Suprapubic skin (tissue), 4 donors: ENCODE results near the gene ANAPC1. TPM values are rescaled to one million over a fixed set of nuclear protein-coding genes. Genes with fewer than 3 reads are reported as not detected.

Experiments
- DNase-seq, 2 donors: peaks; one replicate each; pipeline ENCODE4 v3.0.0-alpha.2; 2019; ENCODE audit warnings: low spot score in 2 of 2
- H3K27ac ChIP-seq: fragments of 200-600 bp; sonication (generic); one replicate; pipeline ENCODE4 v1.5.1; 2019
- H3K27me3 ChIP-seq: fragments of 200-600 bp; sonication (generic); one replicate; pipeline ENCODE4 v1.5.1; 2019
- H3K36me3 ChIP-seq: fragments of 200-600 bp; sonication (generic); one replicate; pipeline ENCODE4 v1.5.1; 2019
- H3K4me1 ChIP-seq: fragments of 200-600 bp; sonication (generic); one replicate; pipeline ENCODE4 v1.5.1; 2019
- H3K4me3 ChIP-seq: fragments of 200-600 bp; sonication (generic); one replicate; pipeline ENCODE4 v1.5.1; 2019; ENCODE audit warnings: mild to moderate bottlenecking
- H3K9me3 ChIP-seq: fragments of 200-600 bp; sonication (generic); one replicate; pipeline ENCODE4 v1.5.1; 2019
- EP300 ChIP-seq: sonication (generic); formaldehyde crosslinking; IDR thresholded peaks from one replicate; pipeline ENCODE4 v1.6.1; 2017; ENCODE audit warnings: antibody characterized with exemption
- POLR2A ChIP-seq, 2 donors: fragments of 450-650 bp; IDR thresholded peaks; one replicate each; pipeline ENCODE4 v1.6.1; 2017; ENCODE audit warnings: antibody characterized with exemption in 2 of 2, mild to moderate bottlenecking in 2 of 2, moderate library complexity in 2 of 2
- POLR2AphosphoS5 ChIP-seq, 3 donors: sonication (generic); formaldehyde crosslinking; IDR thresholded peaks; one replicate each; pipeline ENCODE4 v1.6.1; 2017; ENCODE audit warnings: antibody characterized with exemption in 3 of 3
- WGBS: methylation state at CpG from one replicate; pipeline ENCODE4 v1.1.5; 2018; 5-methylcytosine and 5-hydroxymethylcytosine counted together
- total RNA-seq, 4 donors: library from RNA; depleted of rRNA; stranded (reverse); fragments of >200 nt; gene quantifications; one replicate each; pipeline ENCODE4 v1.1.0, GENCODE V29; 2016
- TF ChIP-seq, protein P1 (sequence below), 2 donors: fragments of 200-600 bp in 1 of 2; fragments of 450-650 bp in 1 of 2; sonication (generic) in 1 of 2; IDR thresholded peaks; one replicate each; pipeline ENCODE4 v1.5.1; 2016 to 2019; ENCODE audit warnings: antibody characterized with exemption in 2 of 2, mild to moderate bottlenecking in 1 of 2, moderate library complexity in 1 of 2

Gene ANAPC1
- total RNA-seq, 4 donors from 2014 or later, result 35.9 to 101 (median 39.5) TPM

DNA sequence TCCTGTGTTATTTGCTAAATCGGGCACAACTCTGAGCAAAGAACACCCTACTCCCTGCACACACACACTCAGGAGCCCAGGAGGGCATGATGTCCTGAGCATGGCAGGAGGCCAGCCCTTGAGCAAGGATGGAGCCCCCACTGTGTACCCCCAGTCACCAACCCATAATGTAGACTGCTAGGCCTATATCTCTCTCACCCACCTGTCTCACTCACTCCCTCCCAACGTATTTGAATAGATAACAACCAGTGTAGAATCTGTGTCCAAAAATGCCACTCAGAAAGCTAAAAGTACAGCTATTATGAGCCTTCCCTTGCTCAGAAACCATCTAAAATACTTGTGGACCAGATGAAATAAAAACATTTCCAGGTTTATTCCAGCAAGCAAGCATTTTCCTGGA is 43.7 kb upstream of the ANAPC1 start:
- Histone ChIP-seq H3K4me3 (no peak overlapping the region), H3K9me3 (no peaks in the 10 kb centered on the region), H3K36me3 (peaks cover 16% of the 10 kb centered on the region), H3K4me1 (peaks cover 14% of the 10 kb centered on the region), H3K27ac (no peak overlapping the region), H3K27me3 (no peaks in the 10 kb centered on the region)
- no peak for DNase-seq
- no peak for TF ChIP-seq POLR2AphosphoS5 (IDR thresholded peaks at IDR 0.05)
- TF ChIP-seq, protein P1, sequence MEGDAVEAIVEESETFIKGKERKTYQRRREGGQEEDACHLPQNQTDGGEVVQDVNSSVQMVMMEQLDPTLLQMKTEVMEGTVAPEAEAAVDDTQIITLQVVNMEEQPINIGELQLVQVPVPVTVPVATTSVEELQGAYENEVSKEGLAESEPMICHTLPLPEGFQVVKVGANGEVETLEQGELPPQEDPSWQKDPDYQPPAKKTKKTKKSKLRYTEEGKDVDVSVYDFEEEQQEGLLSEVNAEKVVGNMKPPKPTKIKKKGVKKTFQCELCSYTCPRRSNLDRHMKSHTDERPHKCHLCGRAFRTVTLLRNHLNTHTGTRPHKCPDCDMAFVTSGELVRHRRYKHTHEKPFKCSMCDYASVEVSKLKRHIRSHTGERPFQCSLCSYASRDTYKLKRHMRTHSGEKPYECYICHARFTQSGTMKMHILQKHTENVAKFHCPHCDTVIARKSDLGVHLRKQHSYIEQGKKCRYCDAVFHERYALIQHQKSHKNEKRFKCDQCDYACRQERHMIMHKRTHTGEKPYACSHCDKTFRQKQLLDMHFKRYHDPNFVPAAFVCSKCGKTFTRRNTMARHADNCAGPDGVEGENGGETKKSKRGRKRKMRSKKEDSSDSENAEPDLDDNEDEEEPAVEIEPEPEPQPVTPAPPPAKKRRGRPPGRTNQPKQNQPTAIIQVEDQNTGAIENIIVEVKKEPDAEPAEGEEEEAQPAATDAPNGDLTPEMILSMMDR (IDR thresholded peaks at IDR 0.05), result no peak
- no peak for TF ChIP-seq POLR2A (IDR thresholded peaks at IDR 0.05)
- TF ChIP-seq EP300, result no peak
- WGBS, result 91% methylated on average over 2 of the region's 2 CpGs

DNA sequence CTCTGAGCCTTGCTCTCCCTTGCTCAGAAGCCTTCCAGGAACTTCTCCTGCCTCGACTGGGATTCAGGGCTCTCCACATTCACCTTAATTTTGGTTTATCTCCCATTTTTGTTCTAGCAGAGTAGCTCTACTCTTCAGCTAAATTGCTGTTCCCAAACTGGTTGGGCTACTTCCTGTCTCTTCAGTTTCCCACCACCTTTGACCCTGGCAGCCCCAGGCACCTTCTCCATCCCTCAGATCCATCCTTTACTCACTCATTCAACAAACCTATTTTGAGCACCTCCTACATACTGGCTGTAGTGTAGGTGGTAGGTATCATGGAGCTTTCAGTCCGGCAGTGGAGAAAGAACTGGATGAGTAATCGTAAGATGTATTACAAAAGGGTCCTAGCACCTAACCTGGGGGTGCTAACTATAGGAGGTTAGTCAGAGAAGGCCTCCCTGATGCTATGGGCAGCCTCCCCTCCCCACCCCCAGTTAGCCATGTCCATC is 40.7 kb upstream of the ANAPC1 start:
- no peak overlapping the region for H3K27ac ChIP-seq
- H3K4me1 ChIP-seq, result peaks cover 6% of the 10 kb centered on the region
- WGBS, result 93% methylated on average over 3 of the region's 3 CpGs
- DNase-seq, result no peak
- no peaks in the 10 kb centered on the region for H3K9me3 ChIP-seq
- H3K4me3 ChIP-seq, result no peak overlapping the region
- H3K36me3 ChIP-seq, result peaks cover 9% of the 10 kb centered on the region
- TF ChIP-seq EP300 (no peak), POLR2A (IDR thresholded peaks at IDR 0.05) (no peak), POLR2AphosphoS5 (IDR thresholded peaks at IDR 0.05) (no peak)
- TF ChIP-seq, protein P1 (IDR thresholded peaks at IDR 0.05), result no peak
- no peaks in the 10 kb centered on the region for H3K27me3 ChIP-seq

DNA sequence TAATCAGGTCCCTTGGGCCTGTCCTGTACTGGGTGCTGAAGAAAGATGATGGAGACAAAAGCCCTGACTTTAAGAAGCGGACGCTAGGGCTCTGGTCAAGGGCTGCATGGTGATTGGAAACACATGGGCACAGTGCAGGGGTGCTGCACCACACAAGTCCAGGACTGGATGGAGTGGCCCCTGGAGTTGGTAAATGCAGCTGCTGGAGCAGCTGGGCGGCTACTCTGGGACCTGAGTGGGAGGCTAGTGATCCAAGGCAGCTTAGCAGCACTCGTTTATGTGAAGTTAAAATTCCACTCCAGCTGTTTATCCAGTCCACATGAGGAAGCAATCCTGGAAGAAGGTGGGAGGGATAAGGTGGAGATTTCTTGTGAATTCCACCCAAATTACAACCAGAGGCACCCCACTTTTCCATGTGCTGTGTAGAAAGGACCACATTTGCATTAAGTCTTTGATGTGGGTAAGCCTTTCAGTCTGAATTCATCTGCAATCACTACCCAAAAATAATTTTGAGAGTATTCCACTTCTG is 39.3 kb upstream of the ANAPC1 start:
- no peaks in the 10 kb centered on the region for H3K27me3 ChIP-seq
- H3K9me3 ChIP-seq, result no peaks in the 10 kb centered on the region
- H3K4me3 ChIP-seq, result no peak overlapping the region
- no peak overlapping the region for H3K27ac ChIP-seq
- WGBS, result 55% methylated on average over 4 of the region's 4 CpGs
- no peak for DNase-seq
- peaks cover 6% of the 10 kb centered on the region for H3K4me1 ChIP-seq
- TF ChIP-seq POLR2AphosphoS5 (IDR thresholded peaks at IDR 0.05) (no peak), POLR2A (IDR thresholded peaks at IDR 0.05) (no peak), EP300 (no peak)
- TF ChIP-seq, protein P1 (IDR thresholded peaks at IDR 0.05), result no peak
- H3K36me3 ChIP-seq, result peaks cover 7% of the 10 kb centered on the region

DNA sequence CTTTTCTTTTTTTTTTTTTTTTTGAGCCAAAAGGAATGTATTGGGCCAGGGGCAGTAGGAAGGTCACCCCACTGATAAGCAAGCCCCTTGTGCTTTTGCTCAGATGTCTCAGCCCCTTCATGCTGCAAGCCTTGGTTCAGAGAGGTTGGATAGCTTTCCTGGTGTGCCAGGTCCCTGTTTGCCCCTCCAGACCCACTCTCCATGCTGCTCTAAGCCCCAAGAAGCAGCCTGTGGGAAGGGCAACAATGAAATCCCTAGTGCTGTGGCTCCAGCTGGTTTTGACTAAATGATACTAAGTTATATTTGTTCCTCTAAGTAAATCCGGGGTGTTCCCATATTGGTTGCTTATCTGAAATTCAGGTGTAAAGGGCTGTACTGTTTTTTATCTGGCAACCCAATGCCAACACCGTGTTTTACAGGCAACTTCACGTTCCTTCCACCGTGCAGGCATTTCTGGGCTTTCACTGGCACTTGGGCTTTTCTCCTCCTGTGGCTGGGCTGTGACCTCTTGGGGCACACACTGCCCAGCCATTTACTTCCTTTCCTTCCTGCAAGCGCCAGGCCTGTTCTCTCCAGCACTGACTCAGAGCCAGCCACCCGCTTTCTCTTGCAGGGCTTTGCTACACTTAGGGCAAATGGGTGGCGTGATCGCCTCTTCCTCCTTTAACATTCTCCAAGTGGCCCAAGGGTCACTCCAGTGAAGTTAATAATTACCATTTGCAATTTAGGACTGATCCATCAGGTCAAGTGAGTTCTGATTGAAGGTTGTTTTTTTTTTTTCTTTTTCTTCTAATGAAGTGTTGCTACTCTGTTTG is 36.0 kb upstream of the ANAPC1 start:
- WGBS, result 76% methylated on average over 8 of the region's 8 CpGs
- Histone ChIP-seq H3K4me3 (no peak overlapping the region), H3K9me3 (no peaks in the 10 kb centered on the region), H3K27ac (no peak overlapping the region), H3K4me1 (peaks cover 5% of the 10 kb centered on the region), H3K27me3 (no peaks in the 10 kb centered on the region), H3K36me3 (peaks cover 10% of the 10 kb centered on the region)
- no peak for DNase-seq
- TF ChIP-seq EP300 (no peak), POLR2AphosphoS5 (IDR thresholded peaks at IDR 0.05) (no peak), POLR2A (IDR thresholded peaks at IDR 0.05) (no peak)
- TF ChIP-seq, protein P1 (IDR thresholded peaks at IDR 0.05), result no peak

DNA sequence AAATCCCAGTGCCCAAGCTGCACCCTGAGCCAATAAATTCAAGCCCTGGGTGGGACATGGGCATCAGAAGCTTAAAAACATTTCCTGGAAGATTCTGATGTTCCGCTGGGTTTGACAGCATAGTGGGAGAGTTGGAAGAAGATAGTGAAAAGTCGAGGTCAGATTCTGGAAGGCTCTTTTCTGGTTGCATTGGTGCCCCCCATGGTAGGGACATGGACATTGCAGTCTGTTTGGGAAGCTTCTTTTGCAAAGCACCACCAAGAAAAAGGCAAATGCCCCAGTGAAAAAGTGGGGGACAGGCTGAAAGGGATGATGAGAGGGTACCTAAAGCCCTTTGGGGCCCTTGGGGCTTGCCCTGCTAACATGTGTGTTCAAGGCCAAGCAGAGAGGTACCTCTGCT is 35.4 kb upstream of the ANAPC1 start:
- 55% methylated on average over 2 of the region's 2 CpGs for WGBS

More for the DNA sequence above, 35.4 kb upstream of the ANAPC1 start:
- no peak for DNase-seq
- TF ChIP-seq POLR2A (IDR thresholded peaks at IDR 0.05), result no peak
- Histone ChIP-seq H3K4me3 (no peak overlapping the region), H3K36me3 (peaks cover 10% of the 10 kb centered on the region), H3K27me3 (no peaks in the 10 kb centered on the region), H3K27ac (no peak overlapping the region), H3K4me1 (peaks cover 5% of the 10 kb centered on the region), H3K9me3 (no peaks in the 10 kb centered on the region)
